Endothelial cell of umbilical vein (primary cell): ENCODE data around the gene FAM114A1.

Experiments
- CTCF ChIP-seq, 2 donors: IDR thresholded peaks; 1 replicate in 1 of 2; 2 replicates in 1 of 2; pipeline ENCODE4 v1.5.1; 2011; ENCODE audit warnings: low read length in 2 of 2, mild to moderate bottlenecking in 2 of 2, moderate library complexity in 2 of 2, control low read depth in 1 of 2, inconsistent platforms in 1 of 2, low read depth in 1 of 2; ENCODE audit not compliant: insufficient read depth in 1 of 2; ENCODE audit errors: extremely low read depth in 1 of 2
- EZH2 ChIP-seq: IDR thresholded peaks from 2 replicates; pipeline ENCODE4 v1.6.1; 2012; ENCODE audit warnings: borderline replicate concordance, low read depth, mild to moderate bottlenecking, moderate library complexity, low read length, inconsistent platforms; ENCODE audit not compliant: severe bottlenecking
- FOS ChIP-seq: IDR thresholded peaks from 2 replicates; pipeline ENCODE4 v1.6.1; 2011; ENCODE audit warnings: mild to moderate bottlenecking, low read length, moderate library complexity, borderline replicate concordance; ENCODE audit not compliant: insufficient read depth
- GATA2 ChIP-seq: IDR thresholded peaks from 2 replicates; pipeline ENCODE4 v1.7.0; 2011; ENCODE audit warnings: low read depth, mild to moderate bottlenecking, moderate library complexity, mixed read lengths, low read length; ENCODE audit not compliant: insufficient read length, insufficient read depth
- JUN ChIP-seq: IDR thresholded peaks from 2 replicates; pipeline ENCODE4 v1.6.1; 2011; ENCODE audit warnings: borderline replicate concordance, low read depth; ENCODE audit not compliant: insufficient read length, insufficient read depth
- MAX ChIP-seq: IDR thresholded peaks from 2 replicates; pipeline ENCODE4 v1.6.1; 2011; ENCODE audit not compliant: insufficient read depth, insufficient read length
- MYC ChIP-seq: IDR thresholded peaks from one replicate; pipeline ENCODE4 v1.6.1; 2011; ENCODE audit warnings: mild to moderate bottlenecking, low read depth, low read length
- POLR2A ChIP-seq: IDR thresholded peaks from 2 replicates; pipeline ENCODE4 v1.6.1; 2012; ENCODE audit warnings: low read depth, mild to moderate bottlenecking, control low read depth, low read length
- POLR2AphosphoS5 ChIP-seq: IDR thresholded peaks from 2 replicates; pipeline ENCODE4 v1.6.1; 2012; ENCODE audit warnings: low read depth, mild to moderate bottlenecking, control low read depth, low read length, moderate library complexity; ENCODE audit not compliant: insufficient read depth

- TF ChIP-seq MAX (no peak), CTCF (IDR thresholded peaks at IDR 0.05; ENCODE audit: extremely low read depth in 1 of 2, insufficient read depth in 1 of 2, low read depth in 1 of 2, low read length in 2 of 2) (peak in 1 of 2 donors; percentile 45), POLR2A (no peak), MYC (no peak), EZH2 (no peak), JUN (no peak), POLR2AphosphoS5 (no peak), FOS (no peak), GATA2 (no peak)
These were observed 34.7 kb upstream of the FAM114A1 start for GRCh38 chr4:38832624-38833528.
